ENCODE data around the gene PXDN.

- TF ChIP-seq CTCF (IDR thresholded peaks at IDR 0.05) (no peak), POLR2A (IDR thresholded peaks at IDR 0.05) (no peak)
Observed at GRCh38 chr2:1611886-1612285, 132.4 kb downstream of the PXDN start.

All from esophagus squamous epithelium (tissue), 4 donors.